NCI-H146 treated with DMSO at 0.1 percent for 48 hours (cell line): Measurements from ENCODE around the gene CFAP126.
"Not testable (repeated sequence)": the region's sequence is repeated elsewhere in the genome, so short reads cannot be mapped to it uniquely, and the experiment has no call there.

Experiments
- DNase-seq: peaks from one replicate; lab custom pipeline; 2025; ENCODE audit not compliant: unreplicated experiment; lab: John Stamatoyannopoulos, UW

CFAP126 gene

DNA sequence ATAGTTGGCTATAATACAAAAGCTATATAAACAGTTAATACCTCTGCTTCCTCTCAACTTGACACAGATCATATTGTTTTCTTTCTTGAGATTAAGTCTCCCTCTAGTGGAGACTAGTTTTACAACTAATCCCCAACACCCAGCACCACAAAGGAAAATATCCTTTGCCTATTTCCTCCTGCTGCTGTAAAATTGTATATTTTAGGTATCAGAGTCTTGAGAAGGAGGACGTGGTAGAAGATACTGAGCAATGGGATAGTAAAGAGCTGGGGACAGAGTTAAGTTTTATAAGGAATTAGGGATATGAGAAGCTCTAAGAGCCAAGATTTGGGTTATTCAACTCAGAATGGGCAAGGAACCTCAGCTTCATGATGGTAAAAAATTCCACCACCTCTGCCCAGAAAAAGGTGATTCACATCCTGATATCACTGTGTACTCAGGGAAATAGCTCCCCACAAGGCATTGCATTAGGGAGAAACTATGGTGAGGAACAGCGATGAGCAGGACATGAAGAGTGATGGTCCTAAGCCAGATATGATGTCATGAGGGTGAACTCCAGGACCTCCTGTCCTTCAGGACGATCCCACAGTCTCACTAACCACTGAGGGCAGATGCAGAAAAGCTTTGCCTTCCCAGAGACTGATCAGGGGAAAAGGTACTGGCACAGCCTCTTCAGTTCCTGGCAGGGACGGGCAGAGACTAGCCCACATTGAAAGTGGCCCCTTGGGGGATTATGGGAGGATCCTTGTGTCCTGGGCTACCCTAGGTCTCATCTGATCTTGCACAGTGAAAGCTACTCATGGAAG, 14.7 kb upstream of the CFAP126 start:
- peak; percentile 31 for DNase-seq

DNA sequence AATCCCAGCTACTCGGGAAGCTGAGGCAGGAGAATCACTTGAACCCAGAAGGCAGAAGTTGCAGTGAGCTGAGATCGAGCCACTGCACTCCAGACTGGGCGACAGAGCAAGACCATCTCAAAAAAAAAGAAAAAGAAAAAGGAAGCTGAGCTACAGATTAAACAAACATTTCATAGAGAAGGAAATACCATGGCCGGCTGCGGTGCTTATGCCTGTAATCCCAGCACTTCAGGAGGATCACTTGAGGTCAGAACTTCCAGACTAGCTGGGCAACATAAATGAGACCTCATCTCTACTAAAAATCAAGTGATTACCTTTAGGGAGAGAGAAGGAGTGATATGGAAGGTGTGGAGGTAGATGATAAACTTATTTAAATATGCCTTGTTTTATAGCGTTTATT, 14.0 kb upstream of the CFAP126 start:
- DNase-seq: no peak

DNA sequence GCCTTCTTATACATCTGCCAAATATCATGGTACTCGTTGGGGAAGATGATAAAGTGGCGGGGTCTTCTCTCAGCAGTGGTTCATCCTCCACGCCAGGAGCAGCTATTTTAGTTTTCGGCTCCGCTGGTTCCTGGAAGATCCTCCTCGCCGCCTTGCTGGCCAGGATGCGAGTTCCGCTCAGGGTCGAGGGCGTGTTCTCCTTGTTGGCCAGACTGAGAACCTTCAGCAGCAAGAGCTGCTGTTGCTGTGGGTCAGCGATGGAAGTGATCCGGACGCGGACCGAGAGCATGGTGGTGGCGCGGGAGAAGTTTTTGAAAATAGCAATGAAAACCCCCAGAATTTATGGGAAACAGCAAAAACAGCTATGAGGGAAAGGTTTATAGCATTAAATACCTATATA, 11.4 kb upstream of the CFAP126 start:
- no peak for DNase-seq

DNA sequence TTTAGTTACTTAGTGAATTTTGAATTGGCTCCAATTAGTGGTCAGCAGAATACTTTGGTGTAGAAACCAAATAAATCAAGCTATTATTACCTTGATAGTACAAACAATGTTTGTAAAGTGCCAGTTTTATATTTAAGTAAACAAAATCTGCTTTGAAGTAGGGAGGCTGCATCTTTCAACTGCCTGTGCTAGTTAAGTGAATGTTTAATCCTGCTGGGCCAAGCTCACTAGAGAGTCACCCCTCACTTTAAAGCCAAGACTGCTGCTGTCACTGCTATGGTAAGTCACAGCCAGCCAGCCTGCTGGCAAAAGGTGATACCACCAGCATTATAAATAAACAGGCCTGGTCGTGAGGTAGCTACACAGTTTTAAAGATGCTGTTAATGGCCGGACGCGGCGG, 10.3 kb upstream of the CFAP126 start:
- DNase-seq: no peak

DNA sequence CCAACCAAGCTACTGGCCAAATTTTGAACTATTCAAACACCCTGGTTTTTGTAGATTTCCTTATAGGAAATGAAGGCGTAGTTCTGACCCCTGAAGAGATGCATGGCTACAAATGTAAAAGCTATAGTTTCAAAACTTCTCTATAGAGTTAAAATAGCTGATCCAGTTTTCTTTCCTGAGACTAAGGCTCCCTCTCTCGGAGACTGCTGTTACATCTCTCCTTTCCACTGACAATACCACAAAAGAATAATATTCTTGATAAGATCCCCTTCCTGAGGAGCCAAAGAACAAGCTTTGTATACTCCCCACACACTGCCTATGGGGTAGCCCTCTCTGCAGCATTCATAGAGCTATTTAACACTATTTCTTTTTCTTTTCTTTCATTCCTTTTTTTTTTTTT, 6.7 kb upstream of the CFAP126 start:
- DNase-seq: no peak

DNA sequence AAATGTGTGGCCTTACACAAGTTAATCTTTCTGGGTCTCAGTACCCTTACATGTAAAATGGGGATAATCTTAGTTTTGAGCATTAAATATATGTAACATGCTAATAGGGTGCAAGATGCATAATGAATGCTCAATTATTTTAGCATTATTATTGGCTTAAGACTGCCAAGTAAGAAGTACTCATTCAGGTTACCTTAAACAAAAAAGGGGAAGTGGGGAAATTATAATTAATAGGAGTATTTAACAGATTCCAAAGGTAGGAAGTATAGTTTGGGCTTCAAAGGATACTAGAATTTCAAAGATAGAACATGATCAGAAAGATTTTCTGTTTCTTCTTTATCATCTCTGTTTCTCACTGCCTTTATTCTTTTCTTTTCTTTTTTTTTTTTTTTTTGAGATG, 5.8 kb upstream of the CFAP126 start:
- DNase-seq: no peak

DNA sequence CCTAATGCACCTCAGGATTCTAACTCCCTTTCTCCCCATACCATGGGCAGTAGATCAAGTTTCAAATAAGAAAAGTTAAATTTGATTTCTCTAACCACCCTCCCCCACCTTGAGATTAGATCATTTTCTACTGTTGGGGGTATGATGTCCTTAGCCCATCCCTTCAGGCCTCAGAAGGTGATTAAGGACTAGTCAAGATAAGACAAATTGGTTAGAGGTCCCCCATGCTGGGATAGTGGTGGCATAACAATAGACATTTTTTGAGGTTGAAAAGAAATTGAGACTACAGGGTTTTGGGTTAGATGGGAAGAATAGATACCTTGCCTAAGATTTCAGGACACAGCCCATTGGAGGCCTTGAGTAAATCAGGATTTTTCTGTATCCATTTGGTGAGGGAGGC, 2.5 kb downstream of the CFAP126 start:
- DNase-seq: no peak

DNA sequence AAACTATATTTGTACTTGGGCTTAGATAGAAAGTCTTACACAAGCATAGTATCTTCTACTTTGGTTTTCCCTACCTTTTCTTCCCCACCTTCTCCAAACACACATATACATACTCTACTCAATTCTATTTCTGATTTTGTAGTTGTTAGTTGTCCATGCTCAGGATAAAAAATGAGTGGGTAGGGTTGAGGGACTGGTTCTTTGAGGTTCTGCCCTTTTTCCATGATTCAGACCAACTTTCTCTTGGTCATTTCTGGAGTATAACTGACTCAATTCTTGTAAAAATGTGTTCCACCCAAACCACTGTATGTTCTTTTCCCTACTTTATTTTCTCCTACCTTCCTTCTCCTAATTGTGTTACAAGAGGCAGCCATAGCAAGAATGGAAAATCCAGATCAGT, 3.3 kb downstream of the CFAP126 start:
- DNase-seq: no peak

DNA sequence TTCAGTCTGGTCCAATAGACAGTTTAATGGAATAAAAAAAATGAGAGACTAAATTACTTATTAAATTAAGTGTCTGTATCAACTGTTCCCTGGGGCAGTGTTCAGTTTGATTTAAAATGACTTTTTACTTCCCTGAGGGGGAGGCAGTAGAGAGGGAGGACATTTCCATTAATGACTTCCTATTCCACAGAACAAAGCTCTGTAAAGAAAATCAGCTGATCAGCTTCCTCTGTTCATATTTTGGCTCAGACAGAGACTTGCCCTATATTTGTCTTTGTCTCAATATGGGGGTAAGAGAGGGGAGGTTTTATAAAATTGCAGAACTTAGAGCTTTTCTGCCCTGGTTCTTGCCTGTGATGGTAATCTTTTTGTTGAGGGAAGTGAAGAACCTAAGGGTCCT, 8.4 kb downstream of the CFAP126 start:
- no peak for DNase-seq

DNA sequence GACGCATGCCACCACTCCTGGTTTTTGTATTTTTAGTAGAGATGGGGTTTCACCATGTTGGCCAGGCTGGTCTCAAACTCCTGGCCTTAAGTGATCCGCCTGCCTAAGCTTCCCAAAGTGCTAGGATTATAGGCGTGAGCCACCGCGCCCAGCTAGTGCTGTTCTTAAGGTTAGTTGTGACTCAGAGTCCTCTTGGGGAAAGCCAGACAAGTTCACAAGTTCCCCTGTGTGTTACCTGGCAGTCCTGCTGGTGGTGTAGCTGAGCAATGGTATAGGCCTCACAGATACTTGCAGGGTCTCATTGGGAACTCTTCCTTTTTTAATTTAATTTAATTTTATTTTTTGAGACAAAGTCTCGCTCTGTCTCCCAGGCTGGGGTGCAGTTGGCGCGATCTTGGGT, 10.6 kb downstream of the CFAP126 start:
- no peak for DNase-seq

DNA sequence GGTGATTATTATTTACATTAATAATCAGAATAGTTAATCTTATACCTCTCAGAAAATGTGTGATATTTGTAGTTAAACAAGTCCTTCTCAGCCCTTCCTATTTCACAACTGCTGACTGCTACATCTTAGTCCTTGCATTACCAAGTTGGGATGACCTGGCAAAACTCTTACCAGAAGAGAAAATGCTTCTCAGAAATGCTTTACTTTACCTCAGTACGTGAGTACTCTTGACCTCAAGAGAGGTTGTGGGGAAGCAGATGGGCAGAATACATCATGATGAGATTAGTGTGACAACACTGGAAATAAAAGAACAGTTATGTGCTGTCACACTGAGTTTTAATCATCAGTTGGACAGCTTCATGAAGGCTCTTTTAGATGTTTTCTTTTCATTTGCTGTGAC, 16.2 kb downstream of the CFAP126 start:
- DNase-seq: no peak

DNA sequence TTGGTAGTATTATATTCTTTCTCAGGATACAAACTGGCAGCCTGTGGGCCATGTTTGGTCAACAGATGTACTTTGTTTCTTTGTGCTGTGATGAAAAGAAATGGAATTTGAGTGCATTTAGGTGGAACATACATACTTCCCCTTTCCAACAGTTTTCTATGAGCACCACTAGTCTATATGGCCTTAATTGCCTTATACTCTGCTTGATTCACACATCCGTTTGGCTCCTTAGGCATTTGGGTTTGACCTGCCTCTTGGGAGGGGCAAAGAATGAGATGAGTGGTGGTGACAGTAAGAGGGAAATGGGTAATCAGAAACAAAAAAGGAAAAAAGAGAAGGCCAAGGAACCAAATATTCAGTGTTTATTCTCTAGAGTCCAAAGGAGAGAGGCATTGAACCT, 17.0 kb downstream of the CFAP126 start:
- DNase-seq: no peak

DNA sequence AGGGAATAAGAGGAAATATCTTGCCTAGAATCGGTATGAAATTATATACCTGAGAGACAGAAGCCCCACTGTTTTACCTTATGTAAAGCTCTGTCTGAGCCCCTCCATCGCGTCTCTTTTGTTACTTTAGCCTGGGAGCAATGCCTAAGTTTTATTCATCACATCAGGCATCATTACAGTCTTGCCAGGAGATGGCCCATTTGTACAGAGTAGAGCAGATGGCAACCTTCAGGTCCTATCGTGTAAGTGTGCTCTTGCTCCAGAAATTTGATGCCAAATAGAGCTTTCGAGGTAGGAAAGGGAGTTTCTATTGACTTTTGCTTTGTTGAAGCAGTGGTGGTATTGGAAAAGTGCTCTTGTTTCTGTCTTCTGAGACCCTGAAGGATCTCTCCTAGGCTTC, 24.9 kb downstream of the CFAP126 start:
- DNase-seq: no peak

DNA sequence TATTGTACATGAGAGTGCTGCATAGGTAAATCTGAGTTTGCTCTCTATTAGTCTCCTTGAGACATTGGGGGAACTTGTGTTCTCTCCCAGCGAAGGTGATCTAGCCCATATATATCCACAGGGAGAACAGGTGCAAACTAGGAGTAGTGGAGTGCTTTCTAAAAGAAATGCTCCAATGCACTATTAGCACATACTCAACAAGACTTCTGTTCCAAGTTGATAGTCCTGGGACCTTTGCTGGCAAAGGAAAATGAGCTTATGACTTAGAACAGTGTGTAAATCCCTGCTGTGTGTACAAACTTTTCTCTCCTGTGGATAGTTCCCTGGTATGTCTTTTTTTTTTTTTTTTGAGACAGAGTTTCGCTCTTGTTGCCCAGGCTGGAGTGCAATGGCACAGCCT, 25.5 kb downstream of the CFAP126 start:
- DNase-seq: no peak

DNA sequence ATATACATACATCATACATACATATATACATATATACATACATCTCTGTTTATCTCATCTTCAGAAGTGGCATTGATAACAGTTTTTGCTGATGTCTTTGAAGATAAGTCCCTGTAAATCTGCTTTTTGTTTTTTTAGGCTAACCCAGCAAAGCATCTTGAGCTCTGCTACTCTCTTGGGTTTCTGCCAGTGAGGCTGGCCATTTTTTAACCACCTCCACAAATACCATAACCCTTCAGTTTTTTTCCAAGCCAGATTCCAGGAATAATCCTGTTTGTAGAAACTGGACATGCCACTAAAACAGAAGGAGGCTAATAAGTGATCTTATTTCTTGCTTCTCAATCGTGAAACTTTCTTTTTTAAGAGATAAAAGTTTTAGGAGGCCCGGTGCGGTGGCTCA, 31.9 kb downstream of the CFAP126 start:
- no peak for DNase-seq

DNA sequence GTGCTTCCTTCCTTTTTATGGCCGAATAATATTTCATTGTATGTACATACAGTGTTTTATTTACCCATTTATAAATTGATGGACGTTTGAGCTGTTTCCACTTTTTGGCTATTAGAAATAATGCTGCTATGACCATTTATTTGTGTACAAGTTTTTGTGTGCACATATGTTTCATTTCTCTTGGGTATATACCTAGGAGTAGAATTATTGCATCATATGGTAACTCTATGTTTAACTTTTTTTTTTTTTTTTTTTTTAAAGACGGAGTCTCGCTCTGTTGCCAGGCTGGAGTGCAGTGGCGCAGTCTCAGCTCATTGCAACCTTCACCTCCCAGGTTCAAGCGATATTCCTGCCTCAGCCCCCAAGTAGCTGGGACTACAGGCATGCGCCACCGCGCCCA, 34.5 kb downstream of the CFAP126 start:
- DNase-seq: no peak

DNA sequence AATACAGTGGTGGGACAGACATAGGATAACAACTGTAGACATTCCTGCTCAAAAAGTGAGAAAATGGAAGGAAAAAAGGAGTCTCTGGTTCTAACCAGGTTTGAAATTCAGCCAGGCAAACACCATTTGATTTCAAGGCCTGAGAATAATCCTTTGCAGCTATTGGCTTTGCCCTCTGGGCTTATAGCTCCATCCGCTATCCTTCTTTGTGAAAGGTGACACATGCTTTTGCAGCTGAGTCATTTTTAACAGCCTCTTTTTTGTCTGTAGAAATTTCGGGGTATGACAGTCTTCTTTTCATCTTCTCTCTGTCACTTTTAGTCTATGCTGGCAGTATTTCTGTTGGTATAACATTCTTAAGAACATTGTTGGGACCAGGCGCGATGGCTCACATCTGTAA, 37.3 kb downstream of the CFAP126 start:
- no peak for DNase-seq

DNA sequence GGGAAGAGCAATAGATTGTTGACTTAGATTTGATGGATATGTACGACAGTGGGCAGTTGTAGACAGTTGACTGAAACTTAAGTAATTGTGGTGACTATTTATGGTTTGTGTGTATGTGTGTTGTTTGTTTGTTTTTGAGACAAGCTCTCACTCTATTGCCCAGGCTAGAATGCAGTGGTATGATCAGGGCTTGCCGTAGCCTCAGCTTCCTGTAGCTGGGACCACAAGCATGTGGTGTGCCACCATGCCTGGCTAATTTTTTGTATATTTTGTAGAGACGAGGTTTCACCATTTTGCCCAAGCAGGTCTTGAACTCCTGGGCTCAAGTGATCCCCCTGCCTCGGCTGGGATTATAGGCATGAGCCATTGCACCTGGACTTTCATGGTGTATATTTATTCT, 43.7 kb downstream of the CFAP126 start:
- DNase-seq: no peak

DNA sequence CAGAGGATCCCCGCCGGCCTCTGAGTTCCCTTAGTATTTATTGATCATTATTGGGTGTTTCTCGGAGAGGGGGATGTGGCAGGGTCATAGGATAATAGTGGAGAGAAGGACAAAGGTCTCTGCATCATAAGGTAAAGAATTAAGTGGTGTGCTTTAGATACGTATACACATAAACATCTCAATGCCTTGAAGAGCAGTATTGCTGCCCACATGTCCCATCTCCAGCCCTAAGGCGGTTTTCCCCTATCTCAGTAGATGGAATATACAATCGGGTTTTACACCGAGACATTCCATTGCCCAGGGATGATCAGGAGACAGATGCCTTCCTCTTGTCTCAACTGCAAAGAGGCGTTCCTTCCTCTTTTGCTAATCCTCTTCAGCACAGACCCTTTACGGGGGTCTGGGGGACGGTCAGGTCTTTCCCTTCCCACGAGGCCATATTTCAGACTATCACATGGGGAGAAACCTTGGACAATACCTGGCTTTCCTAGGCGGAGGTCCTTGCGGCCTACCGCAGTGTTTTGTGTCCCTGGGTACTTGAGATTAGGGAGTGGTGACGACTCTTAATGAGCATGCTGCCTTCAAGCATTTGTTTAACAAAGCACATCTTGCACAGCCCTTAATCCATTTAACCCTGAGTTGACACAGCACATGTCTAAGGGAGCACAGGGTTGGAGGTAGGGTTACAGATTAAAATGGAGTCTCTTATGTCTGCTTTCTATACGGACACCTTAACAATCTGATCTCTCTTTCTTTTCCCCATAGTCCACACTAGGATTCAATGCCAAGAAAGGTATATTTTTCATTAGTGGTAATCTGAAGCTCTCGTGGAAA, 51.6 kb downstream of the CFAP126 start:
- not testable (repeated sequence) for DNase-seq
